Upper lobe of left lung (tissue), 4 donors: ENCODE results near the gene ABLIM2.

ENCODE experiments used
- CTCF ChIP-seq, 6 experiments: fragments of 450-650 bp in 4 of 6; fragments of 200-600 bp in 2 of 6; sonication (generic) in 2 of 6; IDR thresholded peaks; one replicate each; pipeline ENCODE4 v1.5.1; 2016 to 2019; ENCODE audit warnings: antibody characterized with exemption in 6 of 6
- EP300 ChIP-seq, 4 donors: sonication (generic); formaldehyde crosslinking; IDR thresholded peaks; one replicate each; pipeline ENCODE4 v1.5.1; 2017; ENCODE audit warnings: antibody characterized with exemption in 4 of 4, control low read depth in 2 of 4
- POLR2AphosphoS5 ChIP-seq, 2 donors: sonication (generic); formaldehyde crosslinking; IDR thresholded peaks; one replicate each; pipeline ENCODE4 v1.5.1; 2017; ENCODE audit warnings: antibody characterized with exemption in 2 of 2

DNA sequence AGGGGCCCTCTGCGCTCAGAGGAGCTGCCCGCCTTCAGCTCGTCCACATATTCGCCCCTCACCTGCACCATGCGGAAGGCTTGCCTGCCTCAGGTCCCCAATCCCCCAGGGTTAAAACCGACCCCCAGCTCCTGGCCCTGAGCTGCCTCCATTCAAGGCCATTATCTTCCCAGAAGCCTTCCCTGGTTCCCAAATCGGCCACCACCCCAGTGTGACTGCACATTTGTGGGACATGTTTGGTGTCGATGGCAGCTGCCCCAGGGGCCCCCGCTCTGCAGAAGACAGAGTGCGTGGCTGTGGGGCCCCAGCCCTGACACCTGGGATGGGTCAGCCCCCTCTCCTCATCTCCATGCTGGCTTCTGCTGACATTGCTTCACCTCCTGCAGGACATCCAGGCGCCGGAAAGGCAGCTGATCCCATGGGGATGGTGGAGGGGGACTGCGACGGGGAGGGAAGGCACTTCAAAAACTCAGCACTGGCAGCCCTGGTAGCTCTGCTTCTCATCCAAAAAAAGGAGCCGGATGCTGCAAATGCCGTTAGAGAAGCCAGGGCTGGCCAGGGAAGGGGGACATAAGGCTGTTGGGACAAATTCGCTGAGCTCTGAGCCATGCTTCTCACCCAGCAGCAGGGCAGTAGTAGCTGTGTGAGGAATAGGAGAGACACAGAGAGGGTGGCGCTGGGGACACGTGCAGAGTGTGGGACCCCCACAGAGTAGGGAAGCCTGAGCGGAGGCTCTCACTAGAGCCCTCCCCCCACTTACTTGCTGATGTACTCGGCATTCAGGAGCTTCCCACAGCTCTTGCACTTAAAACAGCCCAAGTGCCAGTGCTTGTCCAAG lies 78.5 kb downstream of the ABLIM2 start:
- TF ChIP-seq CTCF (IDR thresholded peaks at IDR 0.05) (no peak), EP300 (IDR thresholded peaks at IDR 0.05) (no peak), POLR2AphosphoS5 (IDR thresholded peaks at IDR 0.05) (no peak)
